Endothelial cell of umbilical vein (primary cell): Measurements from ENCODE around the gene CLPSL2. TPM values are rescaled to one million over a fixed set of nuclear protein-coding genes. Genes with fewer than 3 reads are reported as not detected.

Experiments used
- BruUV-seq: library from RNA; stranded (reverse); fragments of 400-500 nt; replicated peaks from 2 replicates; lab custom pipeline; 2021; lab: Mats Ljungman, UMichigan
- CTCF ChIA-PET: fragments of 300-600, 350-600 bp; sonication (Branson Sonifier 250); formaldehyde crosslinking; loops from one replicate; lab custom pipeline; 2021; ENCODE audit warnings: antibody characterized with exemption, inconsistent platforms; lab: Charles Lee
- POLR2A ChIA-PET: fragments of 300-600, 350-600 bp; sonication (Branson Sonifier 250); formaldehyde crosslinking; loops from one replicate; lab custom pipeline; 2021; ENCODE audit warnings: antibody characterized with exemption, inconsistent platforms; lab: Charles Lee
- DNase-seq: peaks from one replicate; pipeline ENCODE4 v3.0.0-alpha.2; 2011; ENCODE audit warnings: low read depth, low spot score
- FAIRE-seq: peaks from 2 replicates; lab custom pipeline; 2011; peaks lifted over from hg19 to GRCh38; lab: Jason Lieb, UNC
- H2AFZ ChIP-seq: 2 replicates; pipeline ENCODE4 v1.6.0; 2012; ENCODE audit warnings: low read depth, low read length, control low read depth, inconsistent platforms
- H3K27ac ChIP-seq: 2 replicates; pipeline ENCODE4 v1.5.1; 2011; ENCODE audit warnings: low read depth, mild to moderate bottlenecking, control low read depth, low read length, moderate library complexity; ENCODE audit not compliant: insufficient read depth
- H3K27me3 ChIP-seq, 2 experiments: 2 replicates each; pipeline versions ENCODE4 v1.6.0 to v1.6.1; 2011; ENCODE audit warnings: low read length in 2 of 2, mixed read lengths in 1 of 2; ENCODE audit not compliant: control insufficient read depth in 2 of 2, insufficient read depth in 2 of 2
- H3K36me3 ChIP-seq, 2 experiments: 2 replicates in 1 of 2; 3 replicates in 1 of 2; pipeline ENCODE4 v1.5.1; 2011; ENCODE audit warnings: low read length in 2 of 2, mild to moderate bottlenecking in 1 of 2, moderate library complexity in 1 of 2; ENCODE audit not compliant: control insufficient read depth in 2 of 2, insufficient read depth in 2 of 2; ENCODE audit errors: extremely low read depth in 1 of 2
- H3K4me1 ChIP-seq: 3 replicates; pipeline ENCODE4 v1.5.1; 2011; ENCODE audit warnings: mild to moderate bottlenecking, low read length; ENCODE audit not compliant: control insufficient read depth, insufficient read depth; ENCODE audit errors: extremely low read depth
- H3K4me2 ChIP-seq: 2 replicates; pipeline ENCODE4 v1.6.1; 2011; ENCODE audit warnings: low read length, control low read depth, mixed read lengths; ENCODE audit not compliant: insufficient read depth
- H3K4me3 ChIP-seq, 3 experiments: fragments of 200-600 bp in 1 of 3; sonication (generic), shearing (Covaris generic) in 1 of 3; replicated peaks in 1 of 3; 2 replicates each; pipeline ENCODE4 v1.5.1; 2011 to 2016; ENCODE audit warnings: control low read depth in 3 of 3, low read length in 3 of 3, mild to moderate bottlenecking in 2 of 3, inconsistent platforms in 1 of 3, low read depth in 1 of 3, moderate library complexity in 1 of 3; ENCODE audit not compliant: insufficient read depth in 1 of 3
- H3K79me2 ChIP-seq: 2 replicates; pipeline ENCODE4 v1.6.0; 2012; ENCODE audit warnings: low read length, inconsistent platforms; ENCODE audit not compliant: control insufficient read depth, insufficient read depth
- H3K9ac ChIP-seq: replicated peaks from 2 replicates; pipeline ENCODE3; 2011; ENCODE audit warnings: low read length, control low read depth; ENCODE audit not compliant: insufficient read depth; ENCODE audit errors: extremely low read depth
- H3K9me1 ChIP-seq: replicated peaks from 3 replicates; pipeline ENCODE4 v1.6.0; 2011; ENCODE audit warnings: mild to moderate bottlenecking, low read length; ENCODE audit not compliant: control insufficient read depth, insufficient read depth; ENCODE audit errors: extremely low read depth
- H3K9me3 ChIP-seq: replicated peaks from 2 replicates; pipeline ENCODE4 v1.5.1; 2012; ENCODE audit warnings: low read length, inconsistent platforms; ENCODE audit not compliant: control insufficient read depth, insufficient read depth
- H4K20me1 ChIP-seq: replicated peaks from 2 replicates; pipeline ENCODE3; 2011; ENCODE audit warnings: mild to moderate bottlenecking, low read length; ENCODE audit not compliant: control insufficient read depth, insufficient read depth; ENCODE audit errors: extremely low read depth
- EZH2 ChIP-seq: IDR thresholded peaks from 2 replicates; pipeline ENCODE4 v1.6.1; 2012; ENCODE audit warnings: borderline replicate concordance, low read depth, mild to moderate bottlenecking, moderate library complexity, low read length, inconsistent platforms; ENCODE audit not compliant: severe bottlenecking
- FOS ChIP-seq: IDR thresholded peaks from 2 replicates; pipeline ENCODE4 v1.6.1; 2011; ENCODE audit warnings: mild to moderate bottlenecking, low read length, moderate library complexity, borderline replicate concordance; ENCODE audit not compliant: insufficient read depth
- GATA2 ChIP-seq: IDR thresholded peaks from 2 replicates; pipeline ENCODE4 v1.7.0; 2011; ENCODE audit warnings: low read depth, mild to moderate bottlenecking, moderate library complexity, mixed read lengths, low read length; ENCODE audit not compliant: insufficient read length, insufficient read depth
- JUN ChIP-seq: IDR thresholded peaks from 2 replicates; pipeline ENCODE4 v1.6.1; 2011; ENCODE audit warnings: borderline replicate concordance, low read depth; ENCODE audit not compliant: insufficient read length, insufficient read depth
- MYC ChIP-seq: IDR thresholded peaks from one replicate; pipeline ENCODE4 v1.6.1; 2011; ENCODE audit warnings: mild to moderate bottlenecking, low read depth, low read length
- POLR2A ChIP-seq: IDR thresholded peaks from 2 replicates; pipeline ENCODE4 v1.6.1; 2012; ENCODE audit warnings: low read depth, mild to moderate bottlenecking, control low read depth, low read length
- POLR2AphosphoS5 ChIP-seq: IDR thresholded peaks from 2 replicates; pipeline ENCODE4 v1.6.1; 2012; ENCODE audit warnings: low read depth, mild to moderate bottlenecking, control low read depth, low read length, moderate library complexity; ENCODE audit not compliant: insufficient read depth
- dilution Hi-C: fragments of 300-500 bp; cut with MboI; formaldehyde crosslinking; loops from one replicate; pipeline ENCODE4 v1.15.0; 2019; ENCODE audit warnings: low sequenced_read_pairs; ENCODE audit not compliant: extremely low pct_ligation_motif_present
- intact Hi-C: fragments of 100-400 bp; cut with micrococcal nuclease; formaldehyde crosslinking; loops from one replicate; pipeline ENCODE4 v1.10.0; 2022
- polyA plus RNA-seq, 4 experiments: library from polyadenylated mRNA; depleted of rRNA in 3 of 4; stranded (reverse) in 3 of 4; unstranded in 1 of 4; fragments of >200 nt; gene quantifications; 2 replicates each; pipeline versions ENCODE4 v1.2.1 to v1.2.3, GENCODE V29; 2011 to 2012; ENCODE audit warnings: missing spikeins in 1 of 4
- total RNA-seq: library from RNA; stranded (reverse); gene quantifications from 2 replicates; pipeline ENCODE4 v1.2.3, GENCODE V29; 2021
- TF ChIP-seq, protein P1 (sequence below), 2 donors: IDR thresholded peaks; 1 replicate in 1 of 2; 2 replicates in 1 of 2; pipeline ENCODE4 v1.5.1; 2011; ENCODE audit warnings: low read length in 2 of 2, mild to moderate bottlenecking in 2 of 2, moderate library complexity in 2 of 2, control low read depth in 1 of 2, inconsistent platforms in 1 of 2, low read depth in 1 of 2; ENCODE audit not compliant: insufficient read depth in 1 of 2; ENCODE audit errors: extremely low read depth in 1 of 2
- TF ChIP-seq, protein P2 (sequence below): IDR thresholded peaks from 2 replicates; pipeline ENCODE4 v1.6.1; 2011; ENCODE audit not compliant: insufficient read depth, insufficient read length

The CLPSL2 gene
- total and polyA plus RNA-seq, 2 donors (not counting 3 experiments of a cell fraction or from before 2014, with no cell fraction given), result not detected

DNA sequence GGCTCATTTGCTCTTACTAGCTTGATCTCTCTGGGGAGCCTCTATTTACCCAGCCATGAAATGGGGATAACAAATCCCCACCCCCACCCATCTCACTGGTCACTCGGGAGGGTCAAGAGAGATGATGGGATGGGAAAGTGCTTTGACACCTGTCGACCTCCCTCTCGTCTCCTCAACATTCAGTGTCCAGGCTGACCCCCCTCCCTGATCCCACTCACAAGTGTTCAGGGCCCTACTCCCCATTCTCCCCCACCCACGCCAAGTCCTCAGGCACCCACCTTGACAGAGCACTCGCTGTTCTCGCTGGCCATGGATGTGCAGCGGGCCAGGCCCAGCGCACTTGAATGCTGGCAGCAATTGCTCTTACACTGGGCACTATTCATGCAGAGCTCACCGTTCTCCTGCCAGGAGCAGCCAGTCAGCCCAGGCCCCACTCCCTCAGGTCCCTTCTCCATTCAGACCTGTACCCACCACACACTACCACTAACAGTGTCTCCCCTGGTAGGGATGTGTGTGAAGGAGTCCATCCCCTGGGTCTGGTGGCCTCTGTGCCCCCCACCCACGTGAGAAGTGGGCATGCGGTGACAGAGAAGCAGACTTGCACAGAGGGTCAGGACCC lies 19.2 kb downstream of the CLPSL2 start:
- Histone ChIP-seq H3K4me3 (no peak overlapping the region), H3K36me3 (no peaks in the 10 kb centered on the region), H3K9me3 (no peaks in the 10 kb centered on the region), H3K4me1 (no peaks in the 10 kb centered on the region), H3K9ac (no peak overlapping the region), H3K27ac (no peak overlapping the region), H3K79me2 (no peaks in the 10 kb centered on the region), H4K20me1 (no peaks in the 10 kb centered on the region), H3K27me3 (peaks cover 0 to 4% of the 10 kb centered on the region in 2 experiments), H2AFZ (no peak overlapping the region), H3K4me2 (no peak overlapping the region), H3K9me1 (no peaks in the 10 kb centered on the region)
- no TSS peak for BruUV-seq
- CTCF ChIA-PET, result no interaction called here
- FAIRE-seq (no peak), DNase-seq (no peak)
- dilution Hi-C loops, result no loop called here
- intact Hi-C loops, result no loop called here
- no peak for TF ChIP-seq EZH2
- no peak for TF ChIP-seq POLR2AphosphoS5
- TF ChIP-seq, protein P1, sequence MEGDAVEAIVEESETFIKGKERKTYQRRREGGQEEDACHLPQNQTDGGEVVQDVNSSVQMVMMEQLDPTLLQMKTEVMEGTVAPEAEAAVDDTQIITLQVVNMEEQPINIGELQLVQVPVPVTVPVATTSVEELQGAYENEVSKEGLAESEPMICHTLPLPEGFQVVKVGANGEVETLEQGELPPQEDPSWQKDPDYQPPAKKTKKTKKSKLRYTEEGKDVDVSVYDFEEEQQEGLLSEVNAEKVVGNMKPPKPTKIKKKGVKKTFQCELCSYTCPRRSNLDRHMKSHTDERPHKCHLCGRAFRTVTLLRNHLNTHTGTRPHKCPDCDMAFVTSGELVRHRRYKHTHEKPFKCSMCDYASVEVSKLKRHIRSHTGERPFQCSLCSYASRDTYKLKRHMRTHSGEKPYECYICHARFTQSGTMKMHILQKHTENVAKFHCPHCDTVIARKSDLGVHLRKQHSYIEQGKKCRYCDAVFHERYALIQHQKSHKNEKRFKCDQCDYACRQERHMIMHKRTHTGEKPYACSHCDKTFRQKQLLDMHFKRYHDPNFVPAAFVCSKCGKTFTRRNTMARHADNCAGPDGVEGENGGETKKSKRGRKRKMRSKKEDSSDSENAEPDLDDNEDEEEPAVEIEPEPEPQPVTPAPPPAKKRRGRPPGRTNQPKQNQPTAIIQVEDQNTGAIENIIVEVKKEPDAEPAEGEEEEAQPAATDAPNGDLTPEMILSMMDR (IDR thresholded peaks at IDR 0.05; ENCODE audit: extremely low read depth in 1 of 2, insufficient read depth in 1 of 2, low read depth in 1 of 2, low read length in 2 of 2), result no peak
- TF ChIP-seq MYC, result no peak
- TF ChIP-seq, protein P2, sequence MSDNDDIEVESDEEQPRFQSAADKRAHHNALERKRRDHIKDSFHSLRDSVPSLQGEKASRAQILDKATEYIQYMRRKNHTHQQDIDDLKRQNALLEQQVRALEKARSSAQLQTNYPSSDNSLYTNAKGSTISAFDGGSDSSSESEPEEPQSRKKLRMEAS, result no peak
- TF ChIP-seq JUN, result no peak
- no peak for TF ChIP-seq FOS
- no peak for TF ChIP-seq POLR2A
- TF ChIP-seq GATA2, result no peak
- POLR2A ChIA-PET, result no interaction called here
